K562 (cell line): ENCODE data around the gene ZFR2.

Experiments used
- ASH1L ChIP-seq: fragments of 450-650 bp; IDR thresholded peaks from 2 replicates; pipeline ENCODE4 v1.6.1; 2018; ENCODE audit warnings: borderline replicate concordance, mild to moderate bottlenecking, low read depth; ENCODE audit not compliant: partially characterized antibody
- BRCA1 ChIP-seq, 2 experiments: fragments of 450-650 bp in 1 of 2; sonication (generic) in 1 of 2; formaldehyde crosslinking in 1 of 2; IDR thresholded peaks; 2 replicates each; pipeline versions ENCODE4 v1.5.0 to v1.6.1; 2017 to 2020; ENCODE audit warnings: mild to moderate bottlenecking in 1 of 2, missing genetic modification reagents in 1 of 2
- GMEB1 ChIP-seq: fragments of 250-450 bp; sonication (Bioruptor Pico); IDR thresholded peaks from 2 replicates; pipeline ENCODE4 v1.4.0; 2020; ENCODE audit warnings: mild to moderate bottlenecking
- PML ChIP-seq: IDR thresholded peaks from 2 replicates; pipeline ENCODE4 v1.6.1; 2012; ENCODE audit warnings: low read length, inconsistent platforms
- RAD21 ChIP-seq, 2 experiments: fragments of 250-450 bp in 1 of 2; fragments of 450-650 bp in 1 of 2; sonication (Bioruptor Pico) in 1 of 2; formaldehyde crosslinking in 1 of 2; IDR thresholded peaks in 1 of 2; conservative IDR thresholded peaks in 1 of 2; 2 replicates each; pipeline versions ENCODE4 v1.4.0 to v1.8.0; 2020 to 2022; ENCODE audit warnings: mild to moderate bottlenecking in 2 of 2, moderate library complexity in 1 of 2
- RBM34 ChIP-seq: fragments of 200-400 bp; formaldehyde crosslinking; IDR thresholded peaks from 2 replicates; pipeline ENCODE4 v1.6.1; 2018; ENCODE audit warnings: low read length, borderline replicate concordance; ENCODE audit not compliant: insufficient read depth

DNA sequence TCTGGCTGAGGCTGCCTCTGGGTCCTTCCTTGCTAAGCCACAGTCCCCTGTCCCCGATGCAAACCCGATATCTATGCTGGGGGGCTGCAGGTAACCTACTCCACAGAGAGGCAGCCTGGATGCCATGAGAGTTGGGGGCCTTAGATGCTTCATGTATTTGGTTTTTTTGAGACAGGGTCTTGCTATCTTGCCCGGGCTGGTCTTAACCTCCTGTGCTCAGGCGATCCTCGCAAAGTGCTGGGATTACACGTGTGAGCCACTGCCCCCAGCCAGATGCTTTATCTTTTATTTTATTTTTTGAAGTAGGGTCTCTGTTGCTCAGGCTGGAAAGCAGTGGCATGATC, 13.2 kb upstream of the ZFR2 start:
- TF ChIP-seq GMEB1 (CRISPR knock-in tag) = no peak
- no peak for TF ChIP-seq RAD21 (CRISPR knock-in tag; conservative IDR thresholded peaks at IDR 0.05 in 1 of 2, IDR thresholded peaks at IDR 0.05 in 1 of 2)
- TF ChIP-seq BRCA1 (IDR thresholded peaks at IDR 0.05) = no peak
- TF ChIP-seq BRCA1 (CRISPR knock-in tag; IDR thresholded peaks at IDR 0.05) = no peak
- no peak for TF ChIP-seq ASH1L
- TF ChIP-seq PML = no peak
- TF ChIP-seq RBM34 = no peak
